Erythroblast (primary cell): ENCODE results near the gene CREB5.

Experiments used
- GATA1 ChIP-seq: IDR thresholded peaks from 2 replicates; pipeline ENCODE4 v1.6.1; 2011; ENCODE audit warnings: low read depth, mild to moderate bottlenecking, control low read depth, low read length, moderate library complexity
- POLR2A ChIP-seq: IDR thresholded peaks from 2 replicates; pipeline ENCODE4 v1.6.1; 2011; ENCODE audit warnings: mild to moderate bottlenecking, low read length

GRCh38 chr7:28668085-28668484 is 255.8 kb downstream of the CREB5 start:
- no peak for TF ChIP-seq POLR2A
- TF ChIP-seq GATA1: no peak
